Stimulated activated naive CD8-positive, alpha-beta T cell treated with anti-CD3 and anti-CD28 coated beads, Interleukin-15, Interleukin-2, amounts not matched to agents 100 U/mL and 50 U/mL, for 24 hours (primary cell): ENCODE measurements around the gene FAM3A.

Experiments
- ATAC-seq: fragments of 150-1000 bp; cut with Tn5 transposase; one replicate; pipeline ENCODE4 v1.10.0; 2021
- DNase-seq: peaks from one replicate; pipeline ENCODE4 v3.0.0; 2021

Gene FAM3A

DNA sequence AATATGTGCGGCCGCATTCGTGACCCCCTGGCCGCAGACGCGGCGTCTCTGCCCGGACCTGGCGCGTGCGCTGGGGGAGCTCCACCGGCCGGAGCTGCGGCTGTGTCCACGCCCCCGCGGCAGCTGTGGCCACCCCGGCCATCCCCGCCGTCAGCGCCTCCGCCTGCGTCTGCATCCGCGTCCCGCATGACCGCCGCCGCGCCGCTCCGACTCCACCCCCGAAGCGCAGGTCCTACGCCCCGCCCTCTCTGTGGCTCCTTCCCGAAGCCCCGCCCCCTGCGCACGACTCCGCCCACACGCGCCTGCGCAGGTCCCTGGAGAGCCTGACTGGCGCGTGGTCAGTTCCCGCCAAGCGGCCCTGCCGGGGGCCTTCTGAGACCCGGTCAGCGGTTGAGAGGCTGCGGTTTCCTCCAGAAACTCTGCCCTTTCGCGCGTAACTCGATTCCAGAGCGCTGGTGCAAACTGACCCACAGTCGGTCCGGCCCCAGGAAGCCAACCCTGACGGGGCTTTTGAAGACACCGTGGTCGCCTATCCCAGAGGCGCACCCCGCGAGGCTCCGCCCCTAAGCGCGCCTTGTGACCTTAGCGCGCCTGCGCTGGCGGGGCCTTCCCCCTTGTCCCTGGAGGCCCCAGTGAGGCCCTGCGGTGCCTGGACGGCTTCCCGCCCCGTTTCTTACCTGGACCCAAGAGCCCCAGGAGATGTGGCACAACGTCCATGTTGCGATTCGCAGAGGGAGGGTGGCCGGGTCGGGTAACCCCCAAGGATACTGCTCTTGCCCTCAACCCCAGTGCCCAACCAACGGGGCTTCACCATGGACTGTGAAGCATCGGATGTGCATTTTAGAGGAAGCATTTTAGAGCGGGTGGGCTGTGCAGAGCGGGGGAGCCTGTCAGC is 37.1 kb downstream of the FAM3A start, which contains the start of gene LAGE3:
LAGE3 (minus strand) TSS at position 554 of the 895 bp plus-strand sequence; CDS start at position 188, 366 bp downstream.
- DNase-seq (peak; percentile 95), ATAC-seq (peak; percentile 95)

DNA sequence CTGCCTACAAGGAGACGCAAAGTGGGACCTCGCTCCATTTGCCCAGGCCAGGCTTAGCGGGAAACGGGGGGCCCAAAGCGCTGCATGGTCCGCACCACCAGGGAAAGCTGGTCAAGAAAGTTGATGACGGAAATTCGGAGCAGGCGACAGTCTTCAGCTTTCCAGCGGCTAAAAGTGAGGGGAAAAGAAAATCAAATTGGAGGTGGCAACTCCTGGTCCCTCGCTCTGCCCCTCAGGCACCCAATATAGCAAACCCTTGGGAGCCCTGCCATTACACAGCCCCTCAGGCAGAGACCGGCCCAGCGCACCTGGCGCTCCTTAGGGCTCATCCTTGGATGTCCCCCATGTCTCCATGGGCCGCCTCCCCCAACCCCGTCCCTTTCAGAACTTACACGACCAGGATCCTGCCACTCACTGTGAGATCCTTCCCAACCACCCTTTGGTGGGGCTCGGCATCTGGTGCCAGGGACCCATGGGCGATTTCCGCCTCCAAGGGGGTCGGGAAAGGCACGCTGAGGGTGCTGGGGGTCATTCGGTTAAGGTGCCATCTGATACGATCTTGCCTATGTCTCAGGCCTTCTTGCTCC is 38.0 kb downstream of the FAM3A start:
- DNase-seq = no peak
- no peak for ATAC-seq

DNA sequence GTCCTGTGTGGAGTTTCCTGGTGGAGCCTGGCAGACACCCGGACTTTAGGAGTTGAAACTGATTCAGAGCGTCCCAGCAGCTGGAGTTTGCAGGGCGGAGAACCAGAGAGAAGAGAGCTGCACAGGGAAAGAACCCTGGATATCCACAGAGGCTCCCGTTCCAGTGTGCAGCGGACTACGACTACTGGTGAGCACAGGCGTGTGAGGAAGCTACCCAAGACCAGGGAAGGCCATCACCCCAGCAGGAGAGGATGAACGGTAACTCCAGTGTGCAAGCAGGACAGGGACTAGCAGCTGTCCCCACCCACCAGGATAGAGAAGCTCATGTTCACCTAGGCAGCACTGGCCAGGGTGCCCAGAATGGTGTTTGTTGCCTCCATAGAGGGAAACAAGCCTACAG is 39.2 kb downstream of the FAM3A start:
- ATAC-seq (no peak), DNase-seq (no peak)

DNA sequence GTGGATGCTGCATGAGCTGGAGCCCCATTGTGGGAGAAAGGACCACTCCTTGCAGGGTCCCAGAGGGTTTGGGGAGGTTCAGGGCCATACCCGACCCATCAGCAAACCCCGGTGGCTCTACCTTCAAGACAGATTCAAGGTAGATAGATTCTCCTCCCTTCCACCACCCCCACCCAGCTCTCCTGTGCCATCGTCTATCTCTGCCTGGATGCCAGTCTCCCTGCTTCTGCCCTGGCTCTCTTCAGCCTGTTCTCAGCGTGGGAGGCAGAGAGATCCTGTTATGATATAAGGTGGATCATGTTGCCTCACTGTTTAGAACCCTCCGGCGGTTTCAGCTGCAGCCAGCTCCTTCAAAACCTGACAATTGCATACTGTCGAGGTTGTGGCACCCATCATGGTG is 42.3 kb downstream of the FAM3A start:
- ATAC-seq (no peak), DNase-seq (no peak)

DNA sequence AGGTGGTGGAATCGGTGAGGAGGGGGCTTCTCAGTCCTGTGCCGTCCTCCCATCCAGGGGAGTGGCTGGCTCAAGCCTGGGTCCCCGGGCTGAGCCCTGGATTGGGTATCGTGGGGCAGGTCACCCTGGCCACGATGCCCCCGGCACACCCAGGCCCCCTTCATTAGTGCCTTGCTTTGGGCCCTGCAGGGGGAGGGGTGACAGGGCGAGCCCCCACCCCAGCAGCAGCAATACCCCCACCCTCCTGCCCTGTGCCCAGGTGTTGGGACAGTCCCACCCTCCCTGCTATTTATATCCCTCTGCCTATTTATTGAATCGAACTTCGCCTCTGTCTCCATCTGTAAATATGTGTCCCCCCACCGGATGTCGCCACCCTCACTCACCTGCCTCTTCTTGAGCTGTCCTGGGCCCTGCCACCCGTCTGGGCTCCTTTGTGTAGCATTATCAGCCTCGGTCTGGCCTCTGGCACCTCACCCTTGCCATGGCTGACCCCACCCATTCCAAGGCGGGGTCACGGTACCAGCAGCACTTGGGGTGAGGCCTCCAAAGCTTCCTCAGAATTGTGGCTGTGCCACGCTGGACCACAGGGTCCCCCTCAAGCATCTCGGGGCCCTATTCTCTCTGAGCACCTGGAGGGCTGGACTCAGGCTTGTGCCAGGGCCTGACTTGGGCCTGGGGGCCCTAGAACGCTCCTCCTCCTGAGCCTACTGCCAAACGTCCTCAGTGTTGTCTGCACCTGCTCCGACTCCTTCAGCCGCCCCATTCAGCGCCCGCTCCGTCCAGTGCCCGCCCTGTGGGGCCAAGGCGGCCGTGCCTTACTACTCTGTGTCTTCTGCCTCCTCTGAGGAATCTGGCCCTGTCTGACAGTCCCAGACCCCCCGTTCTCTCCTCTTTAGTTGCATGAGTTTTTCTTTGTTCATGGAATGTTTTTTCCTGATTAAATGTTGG is 43.1 kb downstream of the FAM3A start:
- DNase-seq (no peak), ATAC-seq (peak; percentile 16)

DNA sequence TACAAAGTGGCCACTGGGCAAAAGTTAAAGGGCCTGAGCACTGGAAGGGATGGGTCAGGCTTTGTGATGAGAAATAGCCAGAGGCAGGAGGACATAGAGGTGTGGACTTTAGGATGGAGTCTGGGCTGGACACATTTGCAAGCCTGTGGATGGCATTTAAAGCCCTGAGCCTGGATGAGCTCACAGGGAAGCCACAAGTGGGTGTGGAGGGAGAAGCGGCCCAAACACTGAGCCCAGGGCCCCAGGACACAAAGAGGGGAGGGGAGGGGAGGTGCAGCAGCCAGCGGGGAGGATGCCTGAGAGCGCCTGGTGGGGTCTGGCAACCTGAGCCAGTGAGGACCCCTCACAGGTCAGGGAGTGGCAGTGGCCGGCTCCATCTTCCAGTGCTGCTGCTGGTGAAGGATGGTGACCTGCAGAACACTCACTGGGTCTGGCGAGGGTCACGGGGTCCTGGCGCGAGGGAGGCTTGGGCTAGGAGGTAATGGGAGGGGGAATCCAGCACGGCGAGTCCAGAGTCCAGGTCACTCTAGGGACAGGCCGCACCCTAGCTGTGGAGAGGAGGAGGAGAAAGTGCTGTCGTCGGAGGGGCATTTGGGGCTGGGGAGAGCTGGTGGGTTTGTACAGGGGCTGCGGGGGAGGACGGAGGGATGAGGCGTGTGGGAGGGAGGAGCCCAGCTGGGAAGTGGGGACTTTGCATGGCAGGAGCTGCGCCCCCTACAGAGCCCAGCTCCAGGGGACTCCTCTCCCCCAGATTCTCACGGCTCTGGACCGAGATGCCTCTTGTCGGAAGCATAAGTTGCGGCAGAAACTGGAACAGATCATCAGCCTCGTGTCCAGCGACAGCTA is 44.0 kb downstream of the FAM3A start:
- no peak for ATAC-seq

DNA sequence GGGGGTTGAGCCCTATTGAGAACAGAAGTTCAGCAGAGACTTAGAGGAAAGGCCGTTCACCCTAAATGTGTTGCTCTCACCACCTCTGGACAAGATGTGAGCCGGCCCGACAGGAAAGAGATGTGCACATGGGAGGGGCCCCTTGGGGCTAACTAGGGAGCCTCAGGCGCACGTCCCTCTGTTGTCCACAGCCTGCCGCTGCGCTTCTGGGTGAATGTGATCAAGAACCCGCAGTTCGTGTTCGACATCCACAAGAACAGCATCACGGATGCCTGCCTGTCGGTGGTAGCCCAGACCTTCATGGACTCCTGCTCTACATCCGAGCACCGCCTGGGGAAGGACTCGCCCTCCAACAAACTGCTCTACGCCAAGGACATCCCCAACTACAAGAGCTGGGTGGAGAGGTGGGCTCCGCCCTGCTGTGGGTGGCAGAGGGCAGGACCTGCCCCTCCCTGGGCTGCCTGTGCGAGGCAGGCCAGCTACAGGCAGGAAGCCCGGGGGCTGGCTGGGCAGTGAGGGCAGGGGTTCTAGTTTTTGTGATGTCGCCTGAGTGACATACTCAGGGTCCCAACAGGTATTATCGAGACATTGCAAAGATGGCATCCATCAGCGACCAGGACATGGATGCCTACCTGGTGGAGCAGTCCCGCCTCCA is 45.0 kb downstream of the FAM3A start:
- ATAC-seq (no peak), DNase-seq (no peak)

More for the DNA sequence above, 44.0 kb downstream of the FAM3A start:
- DNase-seq = no peak

DNA sequence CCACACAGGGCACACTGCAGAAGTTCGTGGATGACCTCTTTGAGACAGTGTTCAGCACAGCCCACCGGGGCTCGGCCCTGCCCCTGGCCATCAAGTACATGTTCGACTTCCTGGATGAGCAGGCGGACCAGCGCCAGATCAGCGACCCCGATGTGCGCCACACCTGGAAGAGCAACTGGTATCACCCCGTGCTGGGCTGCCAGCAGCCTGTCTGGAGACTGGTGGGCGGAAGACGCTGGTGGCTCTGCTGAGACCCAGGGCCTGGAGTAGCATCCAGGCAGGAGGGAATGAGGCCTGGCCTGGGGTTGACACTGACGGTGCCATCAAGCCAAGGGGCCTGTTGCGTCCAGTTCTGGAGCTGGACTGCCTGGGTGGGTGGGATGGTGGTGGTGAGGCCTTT is 45.6 kb downstream of the FAM3A start:
- ATAC-seq = no peak
- no peak for DNase-seq

DNA sequence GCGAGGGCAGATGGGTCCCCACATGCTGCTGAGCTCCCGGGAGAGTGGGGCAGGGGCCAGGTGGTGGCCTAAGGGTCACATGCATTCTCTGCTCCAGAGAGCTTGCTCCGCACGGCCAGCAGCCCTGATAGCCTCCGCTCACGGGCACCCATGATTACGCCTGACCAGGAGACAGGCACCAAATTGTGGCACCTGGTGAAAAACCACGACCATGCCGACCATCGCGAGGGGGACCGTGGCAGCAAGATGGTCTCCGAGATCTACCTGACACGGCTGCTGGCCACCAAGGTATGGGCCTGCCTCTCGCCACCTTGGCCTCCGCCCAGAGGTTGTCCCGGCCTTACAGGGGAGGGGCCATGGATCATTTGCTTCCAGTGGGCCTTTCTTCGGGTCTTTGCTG is 46.2 kb downstream of the FAM3A start:
- no peak for DNase-seq

DNA sequence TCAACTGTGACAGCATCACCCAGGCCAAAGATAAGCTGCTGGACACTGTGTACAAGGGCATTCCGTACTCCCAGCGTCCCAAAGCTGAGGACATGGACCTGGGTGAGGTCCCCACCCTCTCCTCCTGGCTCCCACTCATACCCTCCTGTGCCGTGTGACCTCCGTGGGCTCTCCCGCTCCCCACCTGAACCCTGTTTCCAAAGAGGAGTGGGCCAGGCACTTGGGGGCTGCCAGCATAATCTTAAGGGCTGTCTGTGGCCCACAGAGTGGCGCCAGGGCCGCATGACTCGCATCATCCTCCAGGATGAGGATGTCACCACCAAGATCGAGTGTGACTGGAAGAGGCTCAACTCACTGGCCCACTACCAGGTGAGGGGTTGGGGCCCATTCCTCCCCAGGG is 46.9 kb downstream of the FAM3A start:
- DNase-seq = no peak
- ATAC-seq = no peak

More for the DNA sequence above, 46.2 kb downstream of the FAM3A start:
- ATAC-seq = no peak

DNA sequence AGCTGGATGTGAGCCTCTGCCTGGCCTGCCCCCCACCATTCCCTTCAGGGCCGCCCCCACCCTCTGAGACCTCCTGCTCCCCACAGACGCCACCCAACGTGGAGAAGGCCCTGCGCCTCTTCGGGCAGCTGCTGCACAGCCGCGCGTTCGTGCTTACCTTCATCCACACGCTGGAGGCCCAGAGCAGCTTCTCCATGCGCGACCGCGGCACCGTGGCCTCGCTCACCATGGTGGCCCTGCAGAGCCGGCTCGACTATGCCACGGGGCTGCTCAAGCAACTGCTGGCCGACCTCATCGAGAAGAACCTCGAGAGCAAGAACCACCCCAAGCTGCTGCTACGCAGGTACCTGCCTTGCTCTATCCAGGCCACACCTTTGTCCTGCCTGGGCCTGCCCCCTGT is 47.8 kb downstream of the FAM3A start:
- no peak for DNase-seq
- no peak for ATAC-seq

DNA sequence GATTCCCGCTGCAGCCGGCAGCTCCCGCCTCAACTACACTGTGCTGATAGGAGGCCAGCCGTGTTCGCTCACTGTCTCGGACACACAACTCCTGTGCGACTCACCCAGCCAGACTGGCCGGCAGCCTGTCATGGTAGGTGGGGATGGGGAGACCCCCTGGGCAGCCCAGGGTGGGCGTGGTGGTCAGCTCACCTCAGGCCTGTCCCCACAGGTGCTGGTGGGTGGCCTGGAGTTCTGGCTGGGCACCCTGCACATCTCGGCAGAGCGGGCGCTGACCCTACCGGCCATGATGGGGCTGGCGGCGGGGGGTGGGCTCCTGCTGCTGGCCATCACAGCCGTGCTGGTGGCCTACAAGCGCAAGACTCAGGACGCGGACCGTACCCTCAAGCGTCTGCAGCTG is 48.5 kb downstream of the FAM3A start:
- DNase-seq (no peak), ATAC-seq (no peak)

DNA sequence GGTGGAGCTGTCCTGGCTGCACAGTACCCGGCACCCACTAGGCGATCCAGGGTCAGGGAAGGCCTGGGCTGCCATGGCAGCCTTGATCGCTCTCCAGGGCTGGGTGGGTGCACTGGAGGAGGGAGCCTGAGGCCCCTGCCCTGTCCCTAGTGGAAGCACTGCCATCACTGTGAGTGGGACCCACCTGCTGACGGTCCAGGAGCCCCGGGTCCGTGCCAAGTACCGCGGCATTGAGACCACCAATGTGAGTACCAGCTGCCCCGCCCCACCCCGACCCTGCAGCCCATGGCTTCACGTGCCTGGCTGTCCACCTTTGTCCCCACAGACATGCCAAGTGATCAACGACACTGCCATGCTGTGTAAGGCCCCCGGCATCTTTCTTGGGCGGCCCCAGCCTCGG is 49.1 kb downstream of the FAM3A start:
- no peak for DNase-seq
- ATAC-seq = no peak

DNA sequence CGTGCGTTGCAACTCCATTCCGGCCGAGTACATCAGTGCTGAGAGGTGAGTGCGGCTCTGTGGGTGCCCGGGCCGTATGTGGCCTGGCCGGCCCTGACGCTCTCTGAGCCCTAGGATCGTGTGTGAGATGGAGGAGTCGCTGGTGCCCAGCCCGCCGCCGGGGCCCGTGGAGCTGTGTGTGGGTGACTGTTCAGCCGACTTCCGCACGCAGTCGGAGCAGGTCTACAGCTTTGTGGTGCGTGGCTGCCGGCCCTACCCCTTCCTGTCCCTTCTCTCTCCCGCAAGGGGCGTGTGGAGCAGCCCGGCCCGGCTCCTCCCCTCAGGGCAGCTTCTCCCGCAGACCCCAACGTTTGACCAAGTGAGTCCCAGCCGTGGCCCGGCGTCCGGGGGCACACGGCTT is 50.0 kb downstream of the FAM3A start:
- no peak for DNase-seq
- ATAC-seq = no peak

DNA sequence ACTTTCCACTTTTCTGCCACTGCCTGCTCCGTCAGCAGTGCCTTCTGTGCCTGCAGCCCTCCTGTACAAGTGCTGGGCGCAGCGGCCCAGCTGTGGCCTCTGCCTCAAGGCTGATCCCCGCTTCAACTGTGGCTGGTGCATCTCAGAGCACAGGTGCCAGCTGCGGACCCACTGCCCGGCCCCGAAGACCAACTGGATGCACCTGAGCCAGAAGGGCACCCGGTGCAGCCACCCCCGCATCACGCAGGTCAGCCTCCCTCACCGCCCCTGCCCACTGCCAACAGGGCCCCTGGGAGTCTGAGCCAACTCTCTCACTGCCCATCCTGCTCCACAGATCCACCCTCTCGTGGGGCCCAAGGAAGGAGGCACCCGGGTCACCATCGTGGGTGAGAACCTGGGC is 50.4 kb downstream of the FAM3A start:
- ATAC-seq (no peak), DNase-seq (no peak)

DNA sequence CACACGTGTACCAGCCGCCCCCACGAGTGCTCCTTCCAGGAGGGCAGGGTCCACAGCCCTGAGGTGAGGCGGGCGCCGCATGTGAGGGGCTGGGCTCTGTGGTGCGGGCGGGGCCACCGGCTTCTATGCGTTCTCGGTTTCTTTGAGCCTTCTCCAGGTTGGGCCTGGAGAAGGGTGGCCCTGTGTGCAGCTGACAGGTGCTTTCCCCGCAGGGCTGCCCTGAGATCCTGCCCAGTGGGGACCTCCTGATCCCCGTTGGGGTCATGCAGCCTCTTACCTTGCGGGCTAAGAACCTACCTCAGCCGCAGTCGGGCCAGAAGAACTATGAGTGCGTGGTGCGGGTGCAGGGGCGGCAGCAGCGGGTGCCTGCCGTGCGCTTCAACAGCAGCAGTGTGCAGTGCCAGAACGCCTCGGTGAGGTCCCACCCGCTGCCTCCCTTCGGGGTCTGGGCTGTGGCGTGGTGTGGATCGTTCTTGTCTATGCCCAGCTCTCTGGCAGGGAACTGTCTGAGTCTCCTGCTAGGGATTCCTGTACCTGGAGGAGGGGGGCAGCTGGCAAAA is 51.1 kb downstream of the FAM3A start:
- ATAC-seq (no peak), DNase-seq (no peak)

DNA sequence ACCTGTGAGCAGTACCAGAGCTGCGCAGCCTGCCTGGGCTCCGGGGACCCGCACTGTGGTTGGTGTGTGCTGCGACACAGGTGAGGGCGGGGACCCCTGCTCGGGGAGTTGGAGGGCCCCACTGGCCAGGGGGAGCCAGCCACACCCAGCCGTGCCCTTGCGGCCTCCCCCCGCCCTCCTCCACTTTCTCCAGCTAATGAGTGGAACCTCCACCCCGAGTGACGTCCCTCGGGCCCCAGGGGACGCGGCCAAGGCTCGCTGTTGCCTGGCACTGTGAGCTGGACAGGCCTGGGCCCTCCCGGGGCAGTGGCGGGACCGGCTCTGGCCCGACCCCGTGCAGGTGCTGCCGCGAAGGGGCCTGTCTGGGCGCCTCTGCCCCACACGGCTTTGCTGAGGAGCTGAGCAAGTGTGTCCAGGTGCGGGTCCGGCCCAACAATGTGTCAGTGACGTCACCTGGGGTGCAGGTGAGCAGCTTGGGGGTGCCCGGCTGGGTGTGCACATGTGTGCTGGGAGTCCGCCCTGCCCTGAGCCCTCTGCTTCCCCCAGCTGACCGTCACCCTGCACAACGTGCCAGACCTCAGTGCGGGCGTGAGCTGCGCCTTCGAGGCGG is 52.3 kb downstream of the FAM3A start:
- ATAC-seq (no peak), DNase-seq (no peak)

DNA sequence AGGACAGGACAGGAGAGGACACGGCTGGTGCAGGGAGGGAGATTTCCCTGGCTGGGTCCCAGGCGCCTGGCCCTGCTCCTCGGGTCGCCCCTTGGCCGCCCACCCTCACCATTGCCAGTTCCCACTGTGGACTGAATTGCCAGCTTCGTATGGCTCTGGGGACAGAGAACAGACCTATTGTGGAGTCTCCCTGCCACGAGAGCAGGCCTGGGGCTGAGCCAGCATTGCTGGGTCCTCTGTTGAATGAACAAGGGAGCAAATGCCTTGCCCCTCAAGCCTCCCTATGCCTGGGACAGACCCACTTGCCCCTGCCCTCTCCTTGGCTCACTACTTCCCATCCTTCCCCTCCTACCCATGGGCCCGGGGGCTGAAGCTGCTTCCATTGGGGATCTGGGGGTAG is 53.6 kb downstream of the FAM3A start:
- ATAC-seq (no peak), DNase-seq (no peak)

DNA sequence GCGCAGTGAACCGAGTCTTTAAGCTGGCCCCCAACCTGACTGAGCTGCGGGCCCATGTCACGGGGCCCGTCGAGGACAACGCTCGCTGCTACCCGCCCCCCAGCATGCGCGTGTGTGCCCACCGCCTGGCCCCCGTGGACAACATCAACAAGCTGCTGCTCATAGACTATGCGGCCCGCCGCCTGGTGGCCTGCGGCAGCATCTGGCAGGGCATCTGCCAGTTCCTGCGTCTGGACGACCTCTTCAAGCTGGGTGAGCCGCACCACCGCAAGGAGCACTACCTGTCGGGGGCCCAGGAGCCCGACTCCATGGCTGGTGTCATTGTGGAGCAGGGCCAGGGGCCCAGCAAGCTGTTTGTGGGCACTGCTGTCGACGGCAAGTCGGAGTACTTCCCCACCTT is 55.7 kb downstream of the FAM3A start:
- ATAC-seq (no peak), DNase-seq (no peak)

DNA sequence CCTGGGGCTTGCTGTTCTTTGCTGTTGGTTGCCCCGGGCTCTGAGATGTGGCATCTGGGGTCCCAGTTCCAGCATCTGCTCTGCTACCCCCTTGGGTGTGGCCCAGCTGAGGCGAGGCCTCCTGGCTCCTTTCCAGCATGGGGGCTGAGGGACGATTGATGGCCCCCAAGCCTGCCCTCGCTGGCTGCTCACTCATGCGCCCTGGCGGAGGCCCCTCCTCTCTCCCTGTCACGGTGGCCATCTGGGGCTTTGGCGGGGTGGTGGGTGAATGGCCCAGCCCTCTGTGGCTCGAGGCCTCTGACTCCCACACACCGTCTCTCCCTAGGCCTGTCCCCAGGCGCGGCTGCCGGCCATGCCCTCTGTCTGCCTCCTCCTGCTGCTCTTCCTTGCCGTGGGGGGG is 56.2 kb downstream of the FAM3A start:
- DNase-seq (no peak), ATAC-seq (no peak)
